Duodenal mucosa (tissue), 2 donors: ENCODE results near the gene ANGPTL8.

Experiments
- H3K27ac ChIP-seq: one replicate; pipeline ENCODE4 v1.7.0; 2013; ENCODE audit warnings: low read depth, low read length
- H3K27me3 ChIP-seq, 2 donors: one replicate each; pipeline ENCODE4 v1.7.0; 2013; ENCODE audit warnings: low read length in 2 of 2, control low read depth in 1 of 2; ENCODE audit not compliant: insufficient read depth in 2 of 2, control insufficient read depth in 1 of 2
- H3K36me3 ChIP-seq, 2 donors: one replicate each; pipeline ENCODE4 v1.7.0; 2013; ENCODE audit warnings: low read length in 2 of 2, control low read depth in 1 of 2; ENCODE audit not compliant: insufficient read depth in 2 of 2, control insufficient read depth in 1 of 2
- H3K4me1 ChIP-seq, 2 donors: one replicate each; pipeline ENCODE4 v1.7.0; 2013; ENCODE audit warnings: low read length in 2 of 2, control low read depth in 1 of 2; ENCODE audit not compliant: insufficient read depth in 2 of 2, control insufficient read depth in 1 of 2
- H3K4me3 ChIP-seq, 2 donors: one replicate each; pipeline ENCODE4 v1.7.0; 2013; ENCODE audit warnings: low read length in 2 of 2, low read depth in 1 of 2
- H3K9ac ChIP-seq, 2 donors: one replicate each; pipeline ENCODE4 v1.7.0; 2013; ENCODE audit warnings: low read length in 2 of 2, low read depth in 1 of 2
- H3K9me3 ChIP-seq, 2 donors: one replicate each; pipeline ENCODE4 v1.7.0; 2013; ENCODE audit warnings: low read length in 2 of 2, control low read depth in 1 of 2; ENCODE audit not compliant: control insufficient read depth in 1 of 2

ANGPTL8 gene

GRCh38 chr19:11223200-11223599 lies 16.2 kb upstream of the ANGPTL8 start:
- H3K9me3 ChIP-seq = peaks cover 6 to 10% of the 10 kb centered on the region in 2 donors
- no peak overlapping the region for H3K4me3 ChIP-seq
- H3K27ac ChIP-seq = no peak overlapping the region
- no peaks in the 10 kb centered on the region for H3K4me1 ChIP-seq
- H3K9ac ChIP-seq = no peak overlapping the region
- peaks cover 16 to 45% of the 10 kb centered on the region in 2 donors for H3K36me3 ChIP-seq
- H3K27me3 ChIP-seq = no peaks in the 10 kb centered on the region

- H3K27me3 ChIP-seq = no peaks in the 10 kb centered on the region
- no peaks in the 10 kb centered on the region for H3K4me1 ChIP-seq
- H3K9me3 ChIP-seq = peaks cover 6 to 10% of the 10 kb centered on the region in 2 donors
- H3K36me3 ChIP-seq = peaks cover 16 to 46% of the 10 kb centered on the region in 2 donors
- H3K27ac ChIP-seq = no peak overlapping the region
- H3K9ac ChIP-seq = no peak overlapping the region
- H3K4me3 ChIP-seq = no peak overlapping the region
Measured at GRCh38 chr19:11224429-11224828, 15.0 kb upstream of the ANGPTL8 start.

- Histone ChIP-seq H3K4me1 (no peaks in the 10 kb centered on the region), H3K9me3 (peaks cover 6 to 10% of the 10 kb centered on the region in 2 donors), H3K4me3 (no peak overlapping the region), H3K9ac (no peak overlapping the region), H3K27me3 (no peaks in the 10 kb centered on the region), H3K36me3 (peaks cover 16 to 47% of the 10 kb centered on the region in 2 donors), H3K27ac (no peak overlapping the region)
Measured at GRCh38 chr19:11225172-11225571, 14.2 kb upstream of the ANGPTL8 start.

- H3K27ac ChIP-seq = no peak overlapping the region
- no peaks in the 10 kb centered on the region for H3K4me1 ChIP-seq
- H3K4me3 ChIP-seq = no peak overlapping the region
- H3K27me3 ChIP-seq = no peaks in the 10 kb centered on the region
- H3K9me3 ChIP-seq = peaks cover 6 to 10% of the 10 kb centered on the region in 2 donors
- H3K36me3 ChIP-seq = peaks cover 20 to 47% of the 10 kb centered on the region in 2 donors
- H3K9ac ChIP-seq = no peak overlapping the region
Measured at GRCh38 chr19:11225815-11226214, 13.6 kb upstream of the ANGPTL8 start.

GRCh38 chr19:11226716-11227166 lies 12.7 kb upstream of the ANGPTL8 start:
- H3K36me3 ChIP-seq = peaks cover 13 to 43% of the 10 kb centered on the region in 2 donors
- no peaks in the 10 kb centered on the region for H3K27me3 ChIP-seq
- H3K4me1 ChIP-seq = no peaks in the 10 kb centered on the region

GRCh38 chr19:11227195-11227886 lies 12.1 kb upstream of the ANGPTL8 start:
- no peak overlapping the region for H3K9ac ChIP-seq
- H3K9me3 ChIP-seq = no peaks in the 10 kb centered on the region
- H3K4me1 ChIP-seq = no peaks in the 10 kb centered on the region
- H3K4me3 ChIP-seq = no peak overlapping the region
- H3K27me3 ChIP-seq = no peaks in the 10 kb centered on the region
- H3K36me3 ChIP-seq = peaks cover 10 to 43% of the 10 kb centered on the region in 2 donors
- H3K27ac ChIP-seq = no peak overlapping the region

More at GRCh38 chr19:11226716-11227166, 12.7 kb upstream of the ANGPTL8 start:
- Histone ChIP-seq H3K4me3 (no peak overlapping the region), H3K9me3 (peaks cover 0 to 4% of the 10 kb centered on the region in 2 donors), H3K9ac (no peak overlapping the region), H3K27ac (no peak overlapping the region)

- Histone ChIP-seq H3K27me3 (no peaks in the 10 kb centered on the region), H3K4me1 (no peaks in the 10 kb centered on the region), H3K4me3 (no peak overlapping the region), H3K9me3 (no peaks in the 10 kb centered on the region), H3K36me3 (peaks cover 13 to 49% of the 10 kb centered on the region in 2 donors), H3K9ac (no peak overlapping the region), H3K27ac (no peak overlapping the region)
Measured at GRCh38 chr19:11230621-11231386, 8.6 kb upstream of the ANGPTL8 start.

GRCh38 chr19:11232555-11232954 lies 6.9 kb upstream of the ANGPTL8 start:
- Histone ChIP-seq H3K9me3 (no peaks in the 10 kb centered on the region), H3K4me1 (no peaks in the 10 kb centered on the region), H3K4me3 (no peak overlapping the region), H3K36me3 (peaks cover 13 to 47% of the 10 kb centered on the region in 2 donors), H3K9ac (no peak overlapping the region), H3K27me3 (no peaks in the 10 kb centered on the region), H3K27ac (no peak overlapping the region)

GRCh38 chr19:11233073-11233472 lies 6.3 kb upstream of the ANGPTL8 start:
- H3K9ac ChIP-seq = no peak overlapping the region
- H3K27me3 ChIP-seq = no peaks in the 10 kb centered on the region
- no peak overlapping the region for H3K27ac ChIP-seq
- H3K4me3 ChIP-seq = no peak overlapping the region
- no peaks in the 10 kb centered on the region for H3K9me3 ChIP-seq
- peaks cover 13 to 47% of the 10 kb centered on the region in 2 donors for H3K36me3 ChIP-seq
- H3K4me1 ChIP-seq = no peaks in the 10 kb centered on the region

GRCh38 chr19:11234486-11235075 lies 4.8 kb upstream of the ANGPTL8 start:
- peaks cover 24 to 47% of the 10 kb centered on the region in 2 donors for H3K36me3 ChIP-seq
- H3K4me1 ChIP-seq = no peaks in the 10 kb centered on the region
- no peaks in the 10 kb centered on the region for H3K9me3 ChIP-seq
- no peak overlapping the region for H3K9ac ChIP-seq
- H3K4me3 ChIP-seq = no peak overlapping the region
- H3K27me3 ChIP-seq = no peaks in the 10 kb centered on the region
- H3K27ac ChIP-seq = no peak overlapping the region
